ENCODE data around the gene CCDC73. TPM values are rescaled to one million over a fixed set of nuclear protein-coding genes. Genes with fewer than 3 reads are reported as not detected.
A peak's percentile ranks its signal among the peaks of the same experiment; 100 is the strongest.

CCDC73 gene
- total RNA-seq, 6 experiments from 2014 or later, result 0.18 to 0.44 (median 0.26) TPM

DNA sequence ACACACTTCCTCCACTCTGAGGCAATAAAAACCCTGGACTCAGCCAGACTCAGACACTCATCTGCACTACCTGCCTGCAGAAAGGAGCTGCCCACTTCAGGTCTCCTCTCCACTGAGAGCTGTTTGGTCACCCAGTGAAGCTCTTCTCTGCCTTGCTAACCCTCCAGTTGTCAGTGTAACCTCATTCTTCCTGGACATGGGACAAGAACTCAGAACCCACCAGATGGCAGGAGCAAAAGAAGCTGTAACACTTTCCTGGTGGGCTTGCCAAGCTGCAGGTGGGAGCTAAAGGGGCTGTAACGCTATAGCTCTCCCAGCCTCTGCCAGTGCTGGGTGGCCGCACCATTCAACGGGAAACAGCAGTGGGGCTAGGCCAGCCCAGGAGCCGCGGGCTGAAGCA lies 89.7 kb downstream of the CCDC73 start:
- no peak overlapping the region for H3K27ac ChIP-seq
- H3K4me1 ChIP-seq, result no peaks in the 10 kb centered on the region
- no peaks in the 10 kb centered on the region for H3K27me3 ChIP-seq
- no peaks in the 10 kb centered on the region for H3K9me3 ChIP-seq
- no peaks in the 10 kb centered on the region for H3K36me3 ChIP-seq
- TF ChIP-seq CTCF (IDR thresholded peaks at IDR 0.05) (no peak), POLR2A (IDR thresholded peaks at IDR 0.05) (no peak)
- DNase-seq (no peak), ATAC-seq (no peak)
- WGBS (ENCODE audit: insufficient coverage, low coverage, low lambda C conversion rate, missing lambda C conversion rate), result no CpG with 5 or more reads among the region's 5 CpGs
- H3K4me3 ChIP-seq, result no peak overlapping the region
- intact Hi-C loops (cut with DNase I), result no loop called here

GRCh38 chr11:32704261-32704660 lies 90.2 kb downstream of the CCDC73 start:
- no peaks in the 10 kb centered on the region for H3K27me3 ChIP-seq
- no peak overlapping the region for H3K27ac ChIP-seq
- intact Hi-C loops (cut with DNase I), result no loop called here
- TF ChIP-seq CTCF (IDR thresholded peaks at IDR 0.05) (no peak), POLR2A (IDR thresholded peaks at IDR 0.05) (no peak)
- H3K4me1 ChIP-seq, result no peaks in the 10 kb centered on the region
- no peak overlapping the region for H3K4me3 ChIP-seq
- WGBS (ENCODE audit: insufficient coverage, low coverage, low lambda C conversion rate, missing lambda C conversion rate), result no CpG with 5 or more reads among the region's 6 CpGs
- ATAC-seq (peak in 1 of 4 donors; percentile 12), DNase-seq (no peak)
- H3K36me3 ChIP-seq, result no peaks in the 10 kb centered on the region
- no peaks in the 10 kb centered on the region for H3K9me3 ChIP-seq

GRCh38 chr11:32701616-32702015 lies 92.8 kb downstream of the CCDC73 start:
- Histone ChIP-seq H3K27me3 (no peaks in the 10 kb centered on the region), H3K4me1 (no peaks in the 10 kb centered on the region), H3K9me3 (no peaks in the 10 kb centered on the region), H3K27ac (no peak overlapping the region), H3K36me3 (no peaks in the 10 kb centered on the region), H3K4me3 (no peak overlapping the region)
- 91% methylated on average over 1 of the region's 1 CpG for WGBS (ENCODE audit: insufficient coverage, low coverage, low lambda C conversion rate, missing lambda C conversion rate)
- ATAC-seq (no peak), DNase-seq (no peak)
- intact Hi-C loops (cut with DNase I), result no loop called here
- TF ChIP-seq POLR2A (IDR thresholded peaks at IDR 0.05) (no peak), CTCF (IDR thresholded peaks at IDR 0.05) (no peak)

DNA sequence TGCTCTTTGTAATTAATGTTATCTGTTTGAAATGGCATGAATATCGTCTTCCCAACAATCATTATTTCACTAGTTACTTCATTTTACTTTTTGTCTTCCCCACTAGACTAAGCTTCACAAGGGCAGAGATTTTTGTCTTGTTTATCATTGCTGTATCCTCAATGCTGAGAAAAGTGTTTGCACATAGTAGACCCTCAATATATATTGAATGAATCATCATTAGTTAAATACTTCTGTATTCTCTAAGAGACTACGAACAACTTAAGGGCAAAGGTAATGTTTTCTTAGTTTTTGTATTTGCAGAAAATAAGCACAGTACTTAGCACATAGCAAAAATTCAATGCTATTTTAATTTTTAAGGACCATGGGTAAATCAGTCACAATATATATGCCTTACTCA lies 95.9 kb downstream of the CCDC73 start:
- intact Hi-C loops (cut with DNase I), result no loop called here
- no peak for TF ChIP-seq POLR2A (IDR thresholded peaks at IDR 0.05)
- no peak for TF ChIP-seq CTCF (IDR thresholded peaks at IDR 0.05)
- no peak overlapping the region for H3K27ac ChIP-seq
- no peaks in the 10 kb centered on the region for H3K9me3 ChIP-seq
- ATAC-seq, result no peak
- H3K27me3 ChIP-seq, result no peaks in the 10 kb centered on the region
- no peak for DNase-seq
- no peaks in the 10 kb centered on the region for H3K36me3 ChIP-seq
- 66% methylated on average over 2 of the region's 2 CpGs for WGBS (ENCODE audit: insufficient coverage, low coverage, low lambda C conversion rate, missing lambda C conversion rate)
- H3K4me1 ChIP-seq, result no peaks in the 10 kb centered on the region
- H3K4me3 ChIP-seq, result no peak overlapping the region

DNA sequence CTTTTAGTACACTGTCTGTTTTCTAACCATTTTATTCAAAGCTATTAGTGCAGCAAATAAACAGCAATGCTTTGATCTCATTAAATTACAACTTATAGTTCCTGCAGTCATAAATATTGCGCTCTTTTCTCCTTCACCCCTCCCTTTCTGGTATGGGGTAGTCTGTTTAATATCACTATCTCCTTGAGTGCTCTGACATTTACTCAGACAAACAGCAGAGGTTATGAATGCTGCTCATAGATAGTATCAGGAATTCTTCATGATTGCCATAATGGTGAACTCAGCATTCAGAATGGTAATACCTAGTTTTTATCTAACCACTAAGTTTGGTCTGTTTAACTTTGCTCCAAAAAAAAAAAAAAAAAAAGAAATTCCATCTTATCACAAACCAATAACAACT lies 123.4 kb downstream of the CCDC73 start:
- 41% methylated on average over 1 of the region's 1 CpG for WGBS (ENCODE audit: insufficient coverage, low coverage, low lambda C conversion rate, missing lambda C conversion rate)
- TF ChIP-seq POLR2A (IDR thresholded peaks at IDR 0.05) (no peak), CTCF (IDR thresholded peaks at IDR 0.05) (no peak)
- Histone ChIP-seq H3K27me3 (no peaks in the 10 kb centered on the region), H3K36me3 (no peaks in the 10 kb centered on the region), H3K4me1 (no peaks in the 10 kb centered on the region), H3K27ac (no peak overlapping the region), H3K9me3 (peaks cover 0 to 3% (median 0%) of the 10 kb centered on the region in 4 donors), H3K4me3 (no peak overlapping the region)
- no peak for DNase-seq
- intact Hi-C loops (cut with DNase I), result no loop called here
- no peak for ATAC-seq

All from right lobe of liver (tissue), 6 donors.